Activated CD8-positive, alpha-beta memory T cell treated with anti-CD3 and anti-CD28 coated beads, Interleukin-2, amount 50 U/mL, for 1 hour (primary cell): ENCODE measurements around the gene KRT86.
"Not testable (repeated sequence)": the region's sequence is repeated elsewhere in the genome, so short reads cannot be mapped to it uniquely, and the experiment has no call there.

Source experiments
- DNase-seq: peaks from one replicate; pipeline ENCODE4 v3.0.0-alpha.2; 2020; ENCODE audit errors: extremely low read depth

KRT86 gene

GRCh38 chr12:52238916-52239646, 35.4 kb upstream of the KRT86 start:
- DNase-seq = no peak

- no peak for DNase-seq
These were observed 34.7 kb upstream of the KRT86 start for GRCh38 chr12:52239767-52240166.

- not testable (repeated sequence) for DNase-seq
These were observed 34.2 kb upstream of the KRT86 start for GRCh38 chr12:52240247-52240646.

- DNase-seq = no peak
These were observed 33.1 kb upstream of the KRT86 start for GRCh38 chr12:52241205-52241842.

- no peak for DNase-seq
These were observed 31.8 kb upstream of the KRT86 start for GRCh38 chr12:52242442-52243258.

GRCh38 chr12:52243259-52243855, 31.1 kb upstream of the KRT86 start:
- no peak for DNase-seq

GRCh38 chr12:52243856-52244614, 30.4 kb upstream of the KRT86 start:
- DNase-seq = no peak

GRCh38 chr12:52244615-52244994, 29.8 kb upstream of the KRT86 start:
- DNase-seq = no peak

GRCh38 chr12:52245259-52245961, 29.0 kb upstream of the KRT86 start:
- no peak for DNase-seq

- DNase-seq = no peak
These were observed 28.4 kb upstream of the KRT86 start for GRCh38 chr12:52245962-52246569.

GRCh38 chr12:52246720-52247621, 27.5 kb upstream of the KRT86 start:
- DNase-seq = no peak

- no peak for DNase-seq
These were observed 26.6 kb upstream of the KRT86 start for GRCh38 chr12:52247622-52248540.

GRCh38 chr12:52248541-52249461, 25.6 kb upstream of the KRT86 start:
- DNase-seq = no peak

GRCh38 chr12:52249511-52250047, 24.9 kb upstream of the KRT86 start:
- no peak for DNase-seq

GRCh38 chr12:52250048-52250990, 24.1 kb upstream of the KRT86 start:
- no peak for DNase-seq
